GM21381 (cell line): Measurements from ENCODE around the gene TMPRSS11E.
"Not testable (repeated sequence)": the region's sequence is repeated elsewhere in the genome, so short reads cannot be mapped to it uniquely, and the experiment has no call there.

Experiments used
- ATAC-seq: cut with Tn5 transposase; IDR thresholded peaks from one replicate; pipeline ENCODE4 v1.9.1; 2021; ENCODE audit warnings: mild to moderate bottlenecking, moderate library complexity; ENCODE audit not compliant: unreplicated experiment

TMPRSS11E gene

DNA sequence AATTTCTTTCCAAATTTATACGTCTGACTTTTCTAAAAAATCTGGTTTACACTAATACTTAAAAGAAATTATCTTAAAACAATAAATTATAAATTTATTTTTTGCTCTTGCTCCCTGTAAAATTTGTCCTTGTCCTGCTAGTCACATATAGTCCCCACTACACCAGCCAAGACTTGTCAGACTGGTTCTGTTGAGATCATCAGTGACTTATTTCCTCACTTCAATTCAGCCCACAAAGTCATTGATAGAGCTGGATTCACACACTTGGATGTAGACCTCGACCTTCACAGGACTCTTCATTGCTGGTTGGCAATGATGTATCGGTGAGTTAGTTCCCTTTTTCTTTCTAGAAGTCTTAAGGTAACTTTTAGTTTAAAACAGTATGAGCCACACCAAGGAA, at the start of gene TMPRSS11E:
TMPRSS11E (plus strand) TSS at position 263 of the 400 bp plus-strand sequence; CDS start at position 313, 50 bp downstream.
- ATAC-seq: no peak

DNA sequence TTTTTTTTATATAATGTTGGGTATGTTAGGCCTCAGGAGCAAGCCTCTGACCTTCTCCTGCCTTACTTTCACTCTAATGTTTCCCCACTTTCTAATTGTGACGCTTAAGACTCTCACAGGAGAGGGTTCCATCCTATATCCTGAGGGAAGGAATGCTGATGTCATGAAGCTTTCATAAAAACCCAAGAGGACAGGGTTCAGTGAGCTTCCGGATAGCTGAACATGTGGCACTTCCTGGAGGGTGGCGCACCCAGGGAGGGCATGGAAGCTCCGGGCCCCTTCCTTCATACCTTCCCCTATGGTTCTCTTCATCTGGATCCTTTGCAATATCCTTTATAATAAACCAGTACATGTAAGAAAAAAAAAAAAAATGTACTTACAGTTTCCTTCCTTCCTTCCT, 48.0 kb upstream of the TMPRSS11E start:
- ATAC-seq: no peak

DNA sequence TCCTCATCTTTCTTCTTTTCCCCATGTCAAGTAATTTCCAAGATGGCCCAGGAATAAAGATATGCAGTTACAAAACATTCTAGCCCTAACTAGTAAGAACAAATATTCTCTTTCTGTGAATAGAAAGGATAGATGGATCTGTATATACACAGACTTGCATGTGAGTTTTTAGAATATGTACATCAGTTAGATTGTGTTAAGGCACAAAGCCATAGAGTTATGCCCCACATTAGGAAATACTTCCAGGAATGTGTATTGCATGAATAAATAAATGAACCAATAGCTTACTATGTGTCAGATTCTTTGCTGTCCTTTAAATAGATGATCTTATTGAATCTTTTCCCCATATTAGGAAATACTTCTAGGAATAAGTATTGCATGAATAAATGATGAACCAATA, 46.0 kb upstream of the TMPRSS11E start:
- no peak for ATAC-seq

DNA sequence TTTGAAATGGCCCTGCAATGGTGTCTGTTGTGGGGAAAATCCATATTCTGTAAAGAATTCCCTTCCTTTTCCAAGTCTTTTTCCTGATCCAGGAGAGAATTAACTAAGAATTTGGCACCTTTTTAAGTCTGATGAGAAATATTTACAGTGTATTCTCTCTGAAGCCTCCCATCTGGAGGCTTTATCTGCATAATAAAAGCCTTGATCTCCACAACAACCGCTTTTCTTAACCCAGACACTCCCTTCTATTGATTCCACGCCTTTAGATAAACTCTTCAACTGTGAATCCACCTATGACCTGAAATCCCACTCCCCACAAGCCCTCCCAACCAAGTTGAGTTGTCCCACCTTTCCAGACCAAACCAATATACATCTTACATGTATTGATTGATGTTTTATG, 43.1 kb upstream of the TMPRSS11E start:
- ATAC-seq: no peak

DNA sequence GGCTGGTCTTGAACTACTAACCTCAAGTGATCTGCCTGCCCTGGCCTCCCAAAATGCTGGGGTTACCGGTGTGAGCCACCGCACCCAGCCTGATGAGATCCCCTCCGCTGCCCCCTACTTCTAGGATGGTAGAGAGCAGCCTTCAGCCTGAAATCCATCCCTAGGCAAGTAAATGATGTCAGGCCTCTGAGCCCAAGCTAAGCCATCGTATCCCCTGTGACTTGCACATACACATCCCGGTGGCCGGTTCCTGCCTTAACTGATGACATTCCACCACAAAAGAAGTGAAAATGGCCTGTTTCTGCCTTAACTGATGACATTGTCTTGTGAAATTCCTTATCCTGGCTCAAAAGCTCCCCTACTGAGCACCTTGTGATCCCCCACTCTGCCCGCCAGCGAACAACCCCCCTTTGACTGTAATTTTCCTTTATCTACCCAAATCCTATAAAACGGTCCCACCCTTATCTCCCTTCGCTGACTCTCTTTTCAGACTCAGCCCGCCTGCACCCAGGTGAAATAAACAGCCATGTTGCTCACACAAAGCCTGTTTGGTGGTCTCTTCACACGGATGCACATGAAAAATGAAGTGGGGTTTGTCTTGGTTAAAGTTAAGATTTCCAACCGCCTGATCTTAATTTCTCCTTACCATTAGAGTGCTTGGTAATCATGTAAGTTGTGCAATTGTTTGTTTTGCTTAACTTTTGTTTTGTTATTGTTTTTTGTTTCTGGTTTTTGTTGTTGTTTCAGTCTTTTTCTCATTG, 41.4 kb upstream of the TMPRSS11E start:
- ATAC-seq: not testable (repeated sequence)

- no peak for ATAC-seq
Observed at GRCh38 chr4:68406479-68406859, 40.8 kb upstream of the TMPRSS11E start.

GRCh38 chr4:68407015-68407867, 40.0 kb upstream of the TMPRSS11E start:
- ATAC-seq: not testable (repeated sequence)

DNA sequence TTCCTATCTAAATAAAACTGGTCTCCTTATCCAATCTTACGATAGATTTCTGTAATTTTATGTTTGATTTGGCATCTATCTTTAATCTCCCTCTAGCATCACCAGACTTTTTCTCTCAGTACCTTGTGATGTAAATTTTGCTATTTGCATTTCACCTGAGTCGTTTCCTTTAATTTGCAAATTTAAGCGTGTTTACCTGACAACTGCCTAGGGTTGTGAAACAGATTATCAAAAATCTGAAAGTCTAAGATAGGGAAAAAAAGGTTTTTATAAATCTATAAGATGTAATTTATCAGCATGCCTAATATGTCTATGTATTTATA, 39.4 kb upstream of the TMPRSS11E start:
- ATAC-seq: no peak

DNA sequence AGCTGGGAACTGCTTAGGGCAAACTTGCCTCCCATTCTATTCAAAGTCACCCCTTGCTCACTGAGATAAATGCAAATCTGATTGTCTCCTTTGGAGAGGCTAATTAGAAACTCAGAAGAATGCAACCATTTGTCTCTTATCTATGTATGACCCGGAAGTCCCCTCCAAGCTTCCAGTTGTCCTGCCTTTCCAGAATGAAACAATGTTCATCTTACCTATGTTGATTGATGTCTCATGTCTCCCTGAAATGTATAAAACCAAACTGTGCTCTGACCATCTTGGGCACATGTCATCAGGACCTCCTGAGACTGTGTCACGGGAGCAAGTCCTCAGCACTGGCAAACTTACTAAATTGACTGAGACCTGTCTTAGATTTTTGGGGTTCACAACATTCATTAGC, 37.1 kb upstream of the TMPRSS11E start:
- no peak for ATAC-seq

DNA sequence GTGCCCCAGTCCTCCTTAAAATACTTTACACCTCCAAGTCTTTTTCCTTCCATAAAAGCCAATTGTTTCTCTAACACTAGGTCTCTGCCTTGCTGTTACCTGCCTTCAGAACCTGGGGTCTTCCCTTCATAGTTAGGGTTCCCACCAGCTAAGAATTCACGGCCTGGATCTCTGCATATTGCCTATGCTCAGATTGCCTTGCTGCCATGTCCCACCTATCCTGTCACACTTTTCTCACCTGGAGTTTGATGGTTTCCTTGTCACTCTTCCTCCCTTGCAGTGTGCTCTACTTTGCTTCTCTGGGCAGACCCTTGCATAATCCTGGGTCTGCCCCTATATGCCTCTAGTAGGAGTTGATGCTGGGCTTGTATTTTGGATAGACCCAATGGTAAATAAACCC, 36.6 kb upstream of the TMPRSS11E start:
- ATAC-seq: no peak

GRCh38 chr4:68412031-68412430, 35.2 kb upstream of the TMPRSS11E start:
- ATAC-seq: not testable (repeated sequence)

- ATAC-seq: no peak
Observed at GRCh38 chr4:68416591-68416990, 30.7 kb upstream of the TMPRSS11E start.

GRCh38 chr4:68426516-68426915, 20.7 kb upstream of the TMPRSS11E start:
- ATAC-seq: no peak

GRCh38 chr4:68430337-68430736, 16.9 kb upstream of the TMPRSS11E start:
- ATAC-seq: no peak

GRCh38 chr4:68432320-68432719, 14.9 kb upstream of the TMPRSS11E start:
- no peak for ATAC-seq

- ATAC-seq: no peak
Observed at GRCh38 chr4:68433582-68433981, 13.7 kb upstream of the TMPRSS11E start.

DNA sequence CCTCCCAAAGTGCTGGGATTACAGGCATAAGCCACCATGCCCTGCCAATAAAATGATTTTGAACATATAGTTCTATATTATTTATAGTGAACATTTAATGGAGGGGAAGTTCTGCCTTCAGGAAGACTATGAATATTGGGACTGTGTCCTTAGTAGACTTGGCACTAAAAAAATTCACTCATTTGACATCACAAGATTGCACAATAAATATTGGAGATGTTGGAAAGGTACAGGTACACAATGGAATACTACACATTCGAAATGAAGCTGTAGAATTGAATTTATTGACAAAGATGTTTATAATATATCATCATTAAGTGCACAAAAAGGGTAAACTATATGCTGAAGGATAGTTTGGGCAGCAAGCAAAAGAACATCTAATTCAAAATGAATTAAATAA, 13.0 kb upstream of the TMPRSS11E start:
- ATAC-seq: no peak

DNA sequence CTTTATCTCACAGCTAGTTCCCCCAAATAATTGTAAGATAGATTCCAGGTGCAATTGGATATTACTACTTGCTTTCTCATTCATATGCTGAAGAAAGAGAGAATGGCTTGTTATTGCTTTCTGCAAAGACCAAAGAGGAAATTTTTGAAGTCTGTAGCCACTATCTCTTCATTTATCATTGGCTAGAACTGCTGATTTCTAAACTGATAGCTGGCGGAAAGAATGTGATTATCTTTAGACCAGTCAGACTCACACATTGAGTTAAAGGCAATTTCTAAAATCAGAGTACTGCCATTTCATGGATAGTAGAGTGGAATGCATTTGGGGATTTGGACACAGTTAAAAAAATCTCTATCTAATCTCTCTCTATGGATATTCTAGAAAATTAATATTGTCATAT, 12.4 kb upstream of the TMPRSS11E start:
- ATAC-seq: no peak

- no peak for ATAC-seq
Observed at GRCh38 chr4:68445111-68445510, 2.2 kb upstream of the TMPRSS11E start.

DNA sequence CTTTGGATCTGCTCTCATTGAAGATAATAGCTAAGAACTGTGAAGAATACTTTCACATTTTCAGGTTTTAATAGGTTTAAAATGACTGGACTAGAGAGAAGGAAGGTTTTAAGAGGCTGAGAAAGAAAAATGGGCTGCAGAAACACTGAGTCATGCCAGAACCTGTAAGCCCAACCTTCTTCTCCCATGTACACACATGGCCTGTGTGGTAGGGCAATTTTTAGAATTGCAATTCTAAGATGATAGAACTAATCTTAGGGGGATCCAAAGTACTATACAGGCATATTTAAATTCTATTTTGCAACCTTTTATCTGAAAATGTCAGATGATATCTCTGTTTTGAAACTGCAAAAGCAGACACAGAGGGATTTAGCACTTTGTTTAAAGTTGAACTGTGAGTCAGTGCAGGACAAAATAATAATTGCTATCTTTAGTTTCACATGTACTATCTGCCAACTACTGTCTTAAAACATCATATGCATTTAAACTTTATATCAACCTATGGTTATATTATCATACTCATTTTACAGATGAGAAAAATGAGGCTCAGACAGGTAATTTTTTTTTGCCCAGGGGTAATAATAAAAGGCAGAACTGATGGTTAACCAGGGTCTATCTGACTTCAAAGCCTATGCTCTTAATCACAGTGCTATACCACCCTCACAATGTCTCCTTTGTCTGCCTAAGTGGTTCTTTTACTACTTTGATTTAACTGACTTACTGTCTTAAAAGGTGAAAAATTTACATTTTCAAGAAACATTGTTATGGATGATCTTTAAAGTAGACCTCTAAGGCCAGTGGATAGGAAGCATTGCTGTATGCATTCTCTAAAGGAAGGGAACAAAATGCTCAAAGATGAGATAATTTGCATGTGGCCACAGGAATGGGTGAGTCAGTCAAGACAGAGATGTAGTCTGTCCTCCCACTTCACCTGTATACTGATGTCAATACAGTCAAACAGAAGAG, 4.3 kb downstream of the TMPRSS11E start:
- peak; percentile 92 for ATAC-seq

GRCh38 chr4:68460085-68460484, 12.8 kb downstream of the TMPRSS11E start:
- no peak for ATAC-seq
